IMR-90 (cell line): Measurements from ENCODE around the gene RNF114. TPM values are rescaled to one million over a fixed set of nuclear protein-coding genes. Genes with fewer than 3 reads are reported as not detected.

Source experiments
- ATAC-seq: fragments of 200-7000 bp; cut with Tn5 transposase; 2 replicates; pipeline ENCODE4 v1.9.1; 2020; ENCODE audit warnings: low read depth, mild to moderate bottlenecking, moderate library complexity
- BruUV-seq: library from RNA; stranded (reverse); fragments of 400-500 nt; replicated peaks from 2 replicates; lab custom pipeline; 2021; lab: Mats Ljungman, UMichigan
- CTCF ChIA-PET: fragments of 300-600 bp; formaldehyde crosslinking; extraction: SDS; loops from one replicate; lab custom pipeline; 2021; ENCODE audit warnings: antibody characterized with exemption; lab: Yijun Ruan, JAX
- POLR2A ChIA-PET: fragments of 300-600 bp; sonication (Branson Sonifier 250); formaldehyde crosslinking; loops from one replicate; lab custom pipeline; 2022; ENCODE audit warnings: antibody characterized with exemption; ENCODE audit not compliant: unreplicated experiment; lab: Charles Lee
- DNase-seq: peaks from one replicate; pipeline ENCODE4 v3.0.0; 2013
- H2AFZ ChIP-seq: replicated peaks from 2 replicates; pipeline ENCODE3; 2013; ENCODE audit warnings: low read length, mild to moderate bottlenecking; ENCODE audit not compliant: poor library complexity
- H2AK5ac ChIP-seq: 2 replicates; pipeline ENCODE4 v1.6.1; 2013; ENCODE audit warnings: low read depth, low read length, inconsistent platforms
- H2AK9ac ChIP-seq: replicated peaks from 2 replicates; pipeline ENCODE3; 2013; ENCODE audit warnings: mild to moderate bottlenecking, low read depth, low read length, moderate library complexity; ENCODE audit not compliant: poor library complexity
- H2BK120ac ChIP-seq: 2 replicates; pipeline ENCODE4 v1.6.1; 2013; ENCODE audit warnings: low read depth, low read length, inconsistent platforms
- H2BK15ac ChIP-seq: 3 replicates; pipeline ENCODE4 v1.6.1; 2013; ENCODE audit warnings: low read depth, low read length, inconsistent platforms
- H2BK20ac ChIP-seq: 2 replicates; pipeline ENCODE4 v1.6.1; 2013; ENCODE audit warnings: low read depth, mild to moderate bottlenecking, inconsistent platforms, low read length, moderate library complexity
- H2BK5ac ChIP-seq: 2 replicates; pipeline ENCODE4 v1.6.1; 2013; ENCODE audit warnings: mild to moderate bottlenecking, low read depth, low read length, inconsistent platforms; ENCODE audit not compliant: poor library complexity, severe bottlenecking
- H3K14ac ChIP-seq: replicated peaks from 2 replicates; pipeline ENCODE4 v1.6.1; 2013; ENCODE audit warnings: low read depth, low read length, inconsistent platforms
- H3K18ac ChIP-seq: 2 replicates; pipeline ENCODE4 v1.6.1; 2013; ENCODE audit warnings: low read depth, low read length, control low read depth
- H3K23ac ChIP-seq: 2 replicates; pipeline ENCODE4 v1.6.1; 2013; ENCODE audit warnings: low read depth, low read length, inconsistent platforms
- H3K27ac ChIP-seq: 2 replicates; pipeline ENCODE4 v1.5.1; 2013; ENCODE audit warnings: mild to moderate bottlenecking, control low read depth, low read length; ENCODE audit not compliant: insufficient read depth
- H3K27me3 ChIP-seq: 2 replicates; pipeline ENCODE4 v1.6.1; 2013; ENCODE audit warnings: low read length; ENCODE audit not compliant: control insufficient read depth, insufficient read depth
- H3K36me3 ChIP-seq: 2 replicates; pipeline ENCODE4 v1.6.1; 2013; ENCODE audit warnings: low read length, mixed read lengths; ENCODE audit not compliant: control insufficient read depth, insufficient read depth
- H3K4ac ChIP-seq: 2 replicates; pipeline ENCODE4 v1.6.1; 2013; ENCODE audit warnings: low read depth, low read length, inconsistent platforms
- H3K4me1 ChIP-seq: 2 replicates; pipeline ENCODE4 v1.6.1; 2013; ENCODE audit warnings: low read length, mixed read lengths; ENCODE audit not compliant: control insufficient read depth, insufficient read depth
- H3K4me2 ChIP-seq: 2 replicates; pipeline ENCODE4 v1.6.1; 2013; ENCODE audit warnings: low read depth, mild to moderate bottlenecking, control low read depth, low read length, moderate library complexity
- H3K4me3 ChIP-seq: 2 replicates; pipeline ENCODE4 v1.5.1; 2013; ENCODE audit warnings: low read depth, mild to moderate bottlenecking, control low read depth, low read length, moderate library complexity; ENCODE audit not compliant: insufficient read depth
- H3K56ac ChIP-seq: 2 replicates; pipeline ENCODE4 v1.6.1; 2013; ENCODE audit warnings: low read length, inconsistent platforms; ENCODE audit not compliant: insufficient read depth; ENCODE audit errors: extremely low read depth
- H3K79me1 ChIP-seq, 2 experiments: 2 replicates each; pipeline ENCODE4 v1.6.1; 2013; ENCODE audit warnings: low read length in 2 of 2, inconsistent platforms in 1 of 2, low read depth in 1 of 2
- H3K9ac ChIP-seq: 2 replicates; pipeline ENCODE4 v1.6.1; 2013; ENCODE audit warnings: low read depth, low read length, control low read depth
- H3K9me1 ChIP-seq: 2 replicates; pipeline ENCODE4 v1.6.1; 2013; ENCODE audit warnings: low read length, inconsistent platforms; ENCODE audit not compliant: insufficient read depth
- H3K9me3 ChIP-seq: 2 replicates; pipeline ENCODE4 v1.6.1; 2013; ENCODE audit warnings: low read length; ENCODE audit not compliant: control insufficient read depth, insufficient read depth
- H4K20me1 ChIP-seq: 2 replicates; pipeline ENCODE4 v1.6.1; 2013; ENCODE audit warnings: low read length, inconsistent platforms; ENCODE audit not compliant: insufficient read depth
- H4K5ac ChIP-seq: 2 replicates; pipeline ENCODE4 v1.6.1; 2013; ENCODE audit warnings: mild to moderate bottlenecking, low read depth, low read length, control low read depth
- H4K8ac ChIP-seq, 2 experiments: 2 replicates each; pipeline ENCODE4 v1.6.1; 2013; ENCODE audit warnings: low read depth in 2 of 2, low read length in 2 of 2, control low read depth in 1 of 2, inconsistent platforms in 1 of 2
- H4K91ac ChIP-seq: 2 replicates; pipeline ENCODE4 v1.6.1; 2013; ENCODE audit warnings: low read depth, low read length, inconsistent platforms; ENCODE audit not compliant: insufficient read depth
- CEBPB ChIP-seq: IDR thresholded peaks from 2 replicates; pipeline ENCODE4 v1.6.1; 2012; ENCODE audit warnings: low read depth, low read length, improper control_type of control experiment
- ELK1 ChIP-seq: fragments of 150-350 bp; IDR thresholded peaks from 2 replicates; pipeline ENCODE4 v1.6.1; 2016; ENCODE audit warnings: low read depth, mild to moderate bottlenecking, low read length, moderate library complexity, borderline replicate concordance
- MAZ ChIP-seq: IDR thresholded peaks from 2 replicates; pipeline ENCODE4 v1.6.1; 2012; ENCODE audit warnings: low read depth, mild to moderate bottlenecking, low read length, improper control_type of control experiment, moderate library complexity, borderline replicate concordance
- NFE2L2 ChIP-seq: fragments of 150-350 bp; IDR thresholded peaks from 2 replicates; pipeline ENCODE4 v1.6.1; 2016; ENCODE audit warnings: low read depth, mild to moderate bottlenecking, low read length
- SMC3 ChIP-seq: fragments of 150-350 bp; IDR thresholded peaks from 2 replicates; pipeline ENCODE4 v1.6.1; 2016; ENCODE audit warnings: low read depth, mild to moderate bottlenecking, antibody characterized with exemption, low read length, moderate library complexity
- WGBS, 2 experiments: methylation state at CpG; one replicate each; pipeline versions ENCODE4 v1.1.5 to v1.1.7; 2013; ENCODE audit warnings: missing lambda C conversion rate in 2 of 2; ENCODE audit not compliant: insufficient read length in 1 of 2; ENCODE audit errors: extremely low coverage in 2 of 2; 5-methylcytosine and 5-hydroxymethylcytosine counted together
- dilution Hi-C: fragments of 300-500 bp; cut with HindIII; formaldehyde crosslinking; loops from one replicate; pipeline ENCODE4 v1.14.3; 2018; ENCODE audit warnings: low sequenced_read_pairs; ENCODE audit not compliant: unreplicated experiment
- in situ Hi-C: fragments of 300-500 bp; cut with MboI; formaldehyde crosslinking; loops from 3 replicates; pipeline ENCODE4 v1.14.3; 2019; ENCODE audit warnings: low sequenced_read_pairs, inconsistent platforms, mixed read lengths
- intact Hi-C: fragments of 100-400 bp; cut with micrococcal nuclease; formaldehyde crosslinking; loops from 2 replicates; pipeline ENCODE4 v1.10.0; 2022
- polyA plus RNA-seq, 3 experiments: library from polyadenylated mRNA; depleted of rRNA; stranded (reverse); fragments of >200 nt; gene quantifications; 2 replicates each; pipeline ENCODE4 v1.2.3, GENCODE V29; 2012; ENCODE audit warnings: low replicate concordance in 1 of 3
- total RNA-seq: library from RNA; depleted of rRNA; stranded (reverse); fragments of >200 nt; gene quantifications from 2 replicates; pipeline ENCODE4 v1.2.3, GENCODE V29; 2012
- TF ChIP-seq, protein P1 (sequence below): conservative IDR thresholded peaks from 2 replicates; pipeline ENCODE4 v1.5.1; 2012; ENCODE audit warnings: mild to moderate bottlenecking, low read depth, low read length, improper control_type of control experiment

The RNF114 gene
- total and polyA plus RNA-seq, 2 of the 4 experiments (the other 2 are of a cell fraction) = 44.6 to 62.3 TPM

DNA sequence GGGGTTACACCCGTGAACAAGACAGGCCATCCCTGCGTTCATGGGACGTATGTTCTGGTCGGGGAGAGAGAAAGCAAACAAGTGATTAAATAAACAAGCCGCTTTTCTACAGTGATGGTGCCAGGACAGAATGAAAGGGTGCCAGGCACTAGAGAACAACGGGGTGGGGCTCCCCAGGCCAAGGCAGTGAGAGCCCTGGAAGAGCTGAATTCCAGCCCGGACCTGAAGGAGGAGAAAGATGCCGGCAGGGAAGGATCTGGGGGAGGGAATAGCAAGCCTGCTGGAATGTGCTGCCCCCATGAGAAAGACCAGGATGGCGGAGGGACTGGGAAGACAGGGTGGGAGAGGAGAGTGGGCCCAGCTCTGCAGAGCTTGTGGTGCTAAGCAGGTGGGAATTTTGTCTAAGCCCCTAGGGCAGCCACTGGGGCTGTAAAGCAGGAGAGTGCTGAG lies 54.1 kb downstream of the RNF114 start:
- peak overlapping the region; percentile 96 for H3K23ac ChIP-seq
- no peak overlapping the region for H3K4me3 ChIP-seq
- peak overlapping the region; percentile 48 for H3K9ac ChIP-seq
- peak overlapping the region; percentile 91 for H2AFZ ChIP-seq
- peak overlapping the region; percentile 96 for H4K91ac ChIP-seq
- H2BK20ac ChIP-seq = peak overlapping the region; percentile 95
- peak overlapping the region; percentile 97 for H3K4ac ChIP-seq
- ChIA-PET CTCF (interaction anchor here (1.1 to 1.3 kb wide), 2 partner anchors 11 to 81 kb away, joined by 3 to 6 read pairs; no protein-coding TSS in a partner anchor), POLR2A (interaction anchor here (0.5 kb wide), 1 partner anchor 81 kb away, joined by 3 read pairs; no protein-coding TSS in a partner anchor)
- no peak overlapping the region for H3K4me2 ChIP-seq
- H3K9me1 ChIP-seq = peaks cover 31% of the 10 kb centered on the region
- peak overlapping the region; percentile 95 for H2BK120ac ChIP-seq
- no TSS peak for BruUV-seq
- dilution Hi-C loops = no loop called here
- no peaks in the 10 kb centered on the region for H3K27me3 ChIP-seq
- DNase-seq (no peak), ATAC-seq (peak; percentile 29)
- H3K27ac ChIP-seq = peak overlapping the region; percentile 95
- H4K8ac ChIP-seq = peak overlapping the region; percentile 93 to 95
- peak overlapping the region; percentile 91 for H4K5ac ChIP-seq
- 16% methylated on average over 6 of the region's 9 CpGs; no CpG with 5 or more reads in 1 of the 2 experiments for WGBS, 2 experiments
- in situ Hi-C loops = no loop called here
- peak overlapping the region; percentile 91 for H3K56ac ChIP-seq
- H4K20me1 ChIP-seq = no peaks in the 10 kb centered on the region; the same call in 1 of the 2 replicates
- TF ChIP-seq, protein P1, sequence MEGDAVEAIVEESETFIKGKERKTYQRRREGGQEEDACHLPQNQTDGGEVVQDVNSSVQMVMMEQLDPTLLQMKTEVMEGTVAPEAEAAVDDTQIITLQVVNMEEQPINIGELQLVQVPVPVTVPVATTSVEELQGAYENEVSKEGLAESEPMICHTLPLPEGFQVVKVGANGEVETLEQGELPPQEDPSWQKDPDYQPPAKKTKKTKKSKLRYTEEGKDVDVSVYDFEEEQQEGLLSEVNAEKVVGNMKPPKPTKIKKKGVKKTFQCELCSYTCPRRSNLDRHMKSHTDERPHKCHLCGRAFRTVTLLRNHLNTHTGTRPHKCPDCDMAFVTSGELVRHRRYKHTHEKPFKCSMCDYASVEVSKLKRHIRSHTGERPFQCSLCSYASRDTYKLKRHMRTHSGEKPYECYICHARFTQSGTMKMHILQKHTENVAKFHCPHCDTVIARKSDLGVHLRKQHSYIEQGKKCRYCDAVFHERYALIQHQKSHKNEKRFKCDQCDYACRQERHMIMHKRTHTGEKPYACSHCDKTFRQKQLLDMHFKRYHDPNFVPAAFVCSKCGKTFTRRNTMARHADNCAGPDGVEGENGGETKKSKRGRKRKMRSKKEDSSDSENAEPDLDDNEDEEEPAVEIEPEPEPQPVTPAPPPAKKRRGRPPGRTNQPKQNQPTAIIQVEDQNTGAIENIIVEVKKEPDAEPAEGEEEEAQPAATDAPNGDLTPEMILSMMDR = no peak
- no peak for TF ChIP-seq NFE2L2
- no peak for TF ChIP-seq ELK1
- no peak for TF ChIP-seq CEBPB
- 0 out of 2 replicates have a peak, but pooled peaks have one; percentile 8 for TF ChIP-seq SMC3
- no peak for TF ChIP-seq MAZ
- intact Hi-C loops = no loop called here
- H3K18ac ChIP-seq = peak overlapping the region; percentile 73
- peaks cover 12% of the 10 kb centered on the region for H3K36me3 ChIP-seq
- peak overlapping the region; percentile 96 for H2AK9ac ChIP-seq
- peak overlapping the region; percentile 99 for H2BK15ac ChIP-seq
- no peaks in the 10 kb centered on the region for H3K9me3 ChIP-seq
- peaks cover 40% of the 10 kb centered on the region for H3K4me1 ChIP-seq
- peaks cover 8 to 39% of the 10 kb centered on the region in 2 experiments; a peak in 3 of 4 replicates for H3K79me1 ChIP-seq
- peak overlapping the region; percentile 96 for H3K14ac ChIP-seq
- H2BK5ac ChIP-seq = peak overlapping the region; percentile 86
- peak overlapping the region; percentile 98 for H2AK5ac ChIP-seq
